ENCODE results near the gene MORC4.

MORC4 gene

GRCh38 chrX:106927023-106927422 lies 73.0 kb downstream of the MORC4 start:
- no peak for TF ChIP-seq MYC (IDR thresholded peaks at IDR 0.05; ENCODE audit: low read depth, low read length)
- TF ChIP-seq MAX (IDR thresholded peaks at IDR 0.05; ENCODE audit: low read depth, low read length), result no peak
- TF ChIP-seq POLR2A (IDR thresholded peaks at IDR 0.05; ENCODE audit: extremely low read depth, insufficient read length), result no peak
- TF ChIP-seq CTCF (IDR thresholded peaks at IDR 0.05; ENCODE audit: low read depth, low read length), result no peak
- no peak for DNase-seq (ENCODE audit: low read depth)
- H3K4me3 ChIP-seq (ENCODE audit: low read depth, low read length), result no peak overlapping the region

- no peak for DNase-seq (ENCODE audit: low read depth)
- no peak for TF ChIP-seq CTCF (IDR thresholded peaks at IDR 0.05; ENCODE audit: low read depth, low read length)
- no peak for TF ChIP-seq MYC (IDR thresholded peaks at IDR 0.05; ENCODE audit: low read depth, low read length)
- no peak for TF ChIP-seq POLR2A (IDR thresholded peaks at IDR 0.05; ENCODE audit: extremely low read depth, insufficient read length)
- TF ChIP-seq MAX (IDR thresholded peaks at IDR 0.05; ENCODE audit: low read depth, low read length), result no peak
- H3K4me3 ChIP-seq (ENCODE audit: low read depth, low read length), result no peak overlapping the region
These were observed 78.4 kb downstream of the MORC4 start for GRCh38 chrX:106921637-106922036.

- no peak within 1 kb of the TSS for H3K4me3 ChIP-seq (ENCODE audit: low read depth, low read length)
- TF ChIP-seq MAX (IDR thresholded peaks at IDR 0.05; ENCODE audit: low read depth, low read length) (no peak), CTCF (IDR thresholded peaks at IDR 0.05; ENCODE audit: low read depth, low read length) (no peak), POLR2A (IDR thresholded peaks at IDR 0.05; ENCODE audit: extremely low read depth, insufficient read length) (no peak), MYC (IDR thresholded peaks at IDR 0.05; ENCODE audit: low read depth, low read length) (no peak)
- no peak for DNase-seq (ENCODE audit: low read depth)
These were observed 80.0 kb downstream of the MORC4 start, which contains the start of gene CLDN2 for GRCh38 chrX:106919932-106920452. Gene CLDN2, plus strand, starts transcription at chrX:106920402. Its CDS starts 7,827 bp downstream, at chrX:106928229.

GRCh38 chrX:106917830-106918500 lies 82.0 kb downstream of the MORC4 start:
- DNase-seq (ENCODE audit: low read depth), result no peak
- no peak overlapping the region for H3K4me3 ChIP-seq (ENCODE audit: low read depth, low read length)
- no peak for TF ChIP-seq POLR2A (IDR thresholded peaks at IDR 0.05; ENCODE audit: extremely low read depth, insufficient read length)
- no peak for TF ChIP-seq CTCF (IDR thresholded peaks at IDR 0.05; ENCODE audit: low read depth, low read length)
- TF ChIP-seq MAX (IDR thresholded peaks at IDR 0.05; ENCODE audit: low read depth, low read length), result no peak
- no peak for TF ChIP-seq MYC (IDR thresholded peaks at IDR 0.05; ENCODE audit: low read depth, low read length)

- H3K4me3 ChIP-seq (ENCODE audit: low read depth, low read length), result no peak overlapping the region
- TF ChIP-seq CTCF (IDR thresholded peaks at IDR 0.05; ENCODE audit: low read depth, low read length) (no peak), MYC (IDR thresholded peaks at IDR 0.05; ENCODE audit: low read depth, low read length) (no peak), MAX (IDR thresholded peaks at IDR 0.05; ENCODE audit: low read depth, low read length) (no peak), POLR2A (IDR thresholded peaks at IDR 0.05; ENCODE audit: extremely low read depth, insufficient read length) (no peak)
- no peak for DNase-seq (ENCODE audit: low read depth)
These were observed 87.1 kb downstream of the MORC4 start for GRCh38 chrX:106912864-106913263.

Data from NB4 (cell line).